HepG2 (cell line): Measurements from ENCODE around the gene ZNF556. TPM values are rescaled to one million over a fixed set of nuclear protein-coding genes. Genes with fewer than 3 reads are reported as not detected.
A peak's percentile ranks its signal among the peaks of the same experiment; 100 is the strongest.

Source experiments
- ATAC-seq: fragments of 200-7000 bp; cut with Tn5 transposase; 3 replicates; pipeline ENCODE4 v1.9.1; 2020; ENCODE audit warnings: mild to moderate bottlenecking, moderate library complexity
- Bru-seq: library from RNA; stranded (reverse); fragments of 400-500 nt; gene quantifications from one replicate; lab custom pipeline; 2021; lab: Mats Ljungman, UMichigan
- BruChase-seq, 2 experiments: library from RNA; stranded (reverse); fragments of 400-500 nt; gene quantifications; one replicate each; lab custom pipeline; 2021; lab: Mats Ljungman, UMichigan
- BruUV-seq: library from RNA; stranded (reverse); fragments of 400-500 nt; replicated peaks from 2 replicates; lab custom pipeline; 2021; lab: Mats Ljungman, UMichigan
- CTCF ChIA-PET: fragments of 300-600 bp; formaldehyde crosslinking; extraction: SDS; loops from one replicate; lab custom pipeline; 2021; ENCODE audit warnings: low total read pairs, inconsistent platforms, low intra/inter-chr PET ratio; lab: Yijun Ruan, JAX
- POLR2A ChIA-PET: fragments of 350-600 bp; sonication (Branson Sonifier 250); formaldehyde crosslinking; loops from one replicate; lab custom pipeline; 2020; ENCODE audit warnings: antibody characterized with exemption, inconsistent platforms; lab: Yijun Ruan, JAX
- DNase-seq: peaks from one replicate; pipeline ENCODE4 v3.0.0-alpha.2; 2015; ENCODE audit warnings: low spot score
- FAIRE-seq: peaks from 3 replicates; lab custom pipeline; 2011; peaks lifted over from hg19 to GRCh38; lab: Jason Lieb, UNC
- H2AFZ ChIP-seq: one replicate; pipeline ENCODE4 v1.6.1; 2011; ENCODE audit warnings: low read length, inconsistent platforms
- H3K27ac ChIP-seq: fragments of 300-600 bp; 3 replicates; pipeline ENCODE4 v1.8.0; 2011; ENCODE audit warnings: mixed run types, mild to moderate bottlenecking, mixed read lengths, low read length, inconsistent platforms; ENCODE audit not compliant: insufficient read depth; ENCODE audit errors: extremely low read length
- H3K27me3 ChIP-seq, 2 experiments: fragments of 200-600 bp in 1 of 2; 2 replicates in 1 of 2; 3 replicates in 1 of 2; pipeline versions ENCODE4 v1.6.0 to v1.8.0; 2011; ENCODE audit warnings: low read length in 2 of 2, mild to moderate bottlenecking in 2 of 2, moderate library complexity in 2 of 2, inconsistent platforms in 1 of 2; ENCODE audit not compliant: insufficient read depth in 2 of 2, control insufficient read depth in 1 of 2
- H3K36me3 ChIP-seq, 2 experiments: fragments of 200-600 bp in 1 of 2; replicated peaks in 1 of 2; 2 replicates in 1 of 2; 3 replicates in 1 of 2; pipeline versions ENCODE4 v1.5.1 to v1.8.0; 2011; ENCODE audit warnings: low read length in 2 of 2, inconsistent platforms in 1 of 2; ENCODE audit not compliant: insufficient read depth in 2 of 2, control insufficient read depth in 1 of 2
- H3K4me1 ChIP-seq: 2 replicates; pipeline ENCODE4 v1.5.1; 2012; ENCODE audit warnings: low read length, inconsistent platforms; ENCODE audit not compliant: insufficient read depth
- H3K4me2 ChIP-seq: 2 replicates; pipeline ENCODE4 v1.6.0; 2011; ENCODE audit warnings: low read depth, low read length, inconsistent platforms
- H3K4me3 ChIP-seq, 3 experiments: fragments of 200-600 bp in 1 of 3; sonication (generic), shearing (Covaris generic) in 1 of 3; replicated peaks in 1 of 3; 2 replicates each; pipeline ENCODE4 v1.5.1; 2011 to 2016; ENCODE audit warnings: low read length in 3 of 3, inconsistent platforms in 2 of 3, low read depth in 2 of 3, mild to moderate bottlenecking in 2 of 3, control low read depth in 1 of 3, mixed read lengths in 1 of 3; ENCODE audit not compliant: insufficient read depth in 1 of 3
- H3K79me2 ChIP-seq: one replicate; pipeline ENCODE4 v1.6.1; 2011; ENCODE audit warnings: low read length, inconsistent platforms; ENCODE audit not compliant: insufficient read depth
- H3K9ac ChIP-seq: 2 replicates; pipeline ENCODE4 v1.6.0; 2011; ENCODE audit warnings: mild to moderate bottlenecking, low read depth, low read length, inconsistent platforms; ENCODE audit not compliant: insufficient read depth
- H3K9me3 ChIP-seq: 2 replicates; pipeline ENCODE4 v1.5.1; 2012; ENCODE audit warnings: mild to moderate bottlenecking, low read length
- H4K20me1 ChIP-seq: 2 replicates; pipeline ENCODE4 v1.6.0; 2011; ENCODE audit warnings: inconsistent platforms, mild to moderate bottlenecking, low read length, moderate library complexity; ENCODE audit not compliant: insufficient read depth
- AKAP8 ChIP-seq: sonication (generic); formaldehyde crosslinking; IDR thresholded peaks from 2 replicates; pipeline ENCODE4 v1.5.1; 2020; ENCODE audit warnings: mild to moderate bottlenecking, missing genetic modification reagents
- ATF7-NPFF ChIP-seq: sonication (generic); formaldehyde crosslinking; IDR thresholded peaks from 2 replicates; pipeline ENCODE4 v1.8.1; 2023; ENCODE audit warnings: mild to moderate bottlenecking, low read depth, missing genetic modification reagents, moderate library complexity
- FIP1L1 ChIP-seq: fragments of 200-400 bp; formaldehyde crosslinking; IDR thresholded peaks from 2 replicates; pipeline ENCODE4 v1.6.1; 2018; ENCODE audit warnings: low read depth, mild to moderate bottlenecking, low read length, moderate library complexity, borderline replicate concordance; ENCODE audit not compliant: insufficient read depth
- HDAC6 ChIP-seq: fragments of 200-600 bp; sonication (generic); IDR thresholded peaks from 2 replicates; pipeline ENCODE4 v1.7.0; 2017; ENCODE audit warnings: mild to moderate bottlenecking, antibody characterized with exemption, low read length, low read depth
- PCBP1 ChIP-seq: fragments of 200-400 bp; formaldehyde crosslinking; IDR thresholded peaks from 2 replicates; pipeline ENCODE4 v1.6.1; 2017; ENCODE audit warnings: mild to moderate bottlenecking, low read depth, low read length, borderline replicate concordance
- SAFB2 ChIP-seq: sonication (generic); formaldehyde crosslinking; IDR thresholded peaks from 2 replicates; pipeline ENCODE4 v1.5.1; 2020; ENCODE audit warnings: missing genetic modification reagents, low read depth, mild to moderate bottlenecking, borderline replicate concordance
- SOX6 ChIP-seq, 2 experiments: fragments of 450-650 bp in 1 of 2; sonication (generic) in 1 of 2; formaldehyde crosslinking in 1 of 2; IDR thresholded peaks; 2 replicates each; pipeline versions ENCODE4 v1.4.0 to v1.6.1; 2017 to 2020; ENCODE audit warnings: antibody characterized with exemption in 1 of 2, mild to moderate bottlenecking in 1 of 2, missing genetic modification reagents in 1 of 2
- U2AF2 ChIP-seq: fragments of 200-400 bp; formaldehyde crosslinking; IDR thresholded peaks from 2 replicates; pipeline ENCODE4 v1.6.1; 2017; ENCODE audit warnings: low read depth, mild to moderate bottlenecking, low read length
- ZNF30 ChIP-seq: sonication (generic); formaldehyde crosslinking; IDR thresholded peaks from 2 replicates; pipeline ENCODE4 v1.5.0; 2020; ENCODE audit warnings: mild to moderate bottlenecking, missing genetic modification reagents
- ZNF629 ChIP-seq: sonication (generic); formaldehyde crosslinking; conservative IDR thresholded peaks from 2 replicates; pipeline ENCODE4 v1.5.0; 2020; ENCODE audit warnings: missing genetic modification reagents
- WGBS: methylation state at CpG from one replicate; pipeline ENCODE4 v1.1.6; 2017; ENCODE audit warnings: low lambda C conversion rate; 5-methylcytosine and 5-hydroxymethylcytosine counted together
- in situ Hi-C: cut with HindIII; loops from 2 replicates; pipeline ENCODE4 v1.10.0; 2017; ENCODE audit warnings: low pct_unique_long_range_greater_than_20kb; ENCODE audit not compliant: extremely low pct_ligation_motif_present
- intact Hi-C: fragments of 100-400 bp; cut with micrococcal nuclease; formaldehyde crosslinking; loops from one replicate; pipeline ENCODE4 v1.10.0; 2022; ENCODE audit not compliant: unreplicated experiment
- long read RNA-seq, 2 experiments: library from RNA in 1 of 2; library from polyadenylated mRNA in 1 of 2; stranded (forward) in 1 of 2; unstranded in 1 of 2; transcript quantifications; one replicate each; pipeline ENCODE4 v2.0.0, GENCODE V29; 2019 to 2022
- polyA minus RNA-seq, 3 experiments: library from RNA; depleted of rRNA, polyadenylated mRNA; stranded (reverse); fragments of >200 nt; gene quantifications; 2 replicates each; pipeline ENCODE4 v1.2.3, GENCODE V29; 2011; ENCODE audit warnings: low replicate concordance in 1 of 3
- polyA plus RNA-seq, 8 experiments: library from polyadenylated mRNA; depleted of rRNA in 3 of 8; stranded (reverse) in 7 of 8; unstranded in 1 of 8; fragments of >200 nt; fragmentation: Illumina TruSeq in 4 of 8; extraction: Trizol in 4 of 8; gene quantifications; 2 replicates each; pipeline versions ENCODE4 v1.2.1 to v1.2.3, GENCODE V29; 2011 to 2016; ENCODE audit warnings: low read depth in 4 of 8, missing spikeins in 1 of 8, mixed read lengths in 1 of 8; ENCODE audit not compliant: insufficient read depth in 1 of 8
- total RNA-seq, 5 experiments: library from RNA; depleted of rRNA; stranded (reverse); fragments of >200 nt; fragmentation: Illumina TruSeq; extraction: Trizol; gene quantifications; 2 replicates each; pipeline ENCODE4 v1.2.3, GENCODE V29; 2016; ENCODE audit warnings: low read depth in 1 of 5
- TF ChIP-seq, protein P1 (sequence below): sonication (generic); formaldehyde crosslinking; IDR thresholded peaks from 2 replicates; pipeline ENCODE4 v1.4.0; 2020; ENCODE audit warnings: missing genetic modification reagents
- TF ChIP-seq, protein P2 (sequence below): conservative IDR thresholded peaks from 2 replicates; pipeline ENCODE4 v1.6.1; 2018; ENCODE audit warnings: missing genetic modification reagents

Gene ZNF556
- total RNA-seq (2016; rRNA removed; fragmentation: Illumina TruSeq; extraction: Trizol) (28.6 and 41.2 TPM in 2 replicates), polyA plus RNA-seq (2011; rRNA removed) (4.2 and 5.5 TPM in 2 replicates), polyA minus RNA-seq (2011; rRNA and poly(A)+ RNA removed; ENCODE audit: low replicate concordance) (2.5 and 7.0 TPM in 2 replicates), Bru-seq, nascent RNA (percentile 76 among the genes with signal in this experiment), BruChase-seq, experiment 1, labeled RNA remaining after a 6-hour chase (percentile 75 among the genes with signal in this experiment), BruChase-seq, experiment 2, labeled RNA remaining after a 2-hour chase (percentile 86 among the genes with signal in this experiment)
- 1.8 and 2.7 TPM in 2 replicates for total RNA-seq (2016; cell fraction: cytosol; rRNA removed; fragmentation: Illumina TruSeq; extraction: Trizol; ENCODE audit: low read depth)
- total RNA-seq (2016; cell fraction: insoluble cytoplasmic fraction; rRNA removed; fragmentation: Illumina TruSeq; extraction: Trizol), result 27.1 and 45.6 TPM in 2 replicates
- 7.1 and 7.5 TPM in 2 replicates for total RNA-seq (2016; cell fraction: membrane; rRNA removed; fragmentation: Illumina TruSeq; extraction: Trizol)
- 11.2 and 14.3 TPM in 2 replicates for total RNA-seq (2016; cell fraction: nucleus; rRNA removed; fragmentation: Illumina TruSeq; extraction: Trizol)
- 3.2 and 3.9 TPM in 2 replicates for polyA plus RNA-seq (2011; cell fraction: cytosol; rRNA removed)
- polyA plus RNA-seq (2011; cell fraction: nucleus; rRNA removed), result 2.7 and 3.8 TPM in 2 replicates
- polyA plus RNA-seq (2012), result 9.5 and 11.2 TPM in 2 replicates
- 1.3 and 1.5 TPM in 2 replicates for polyA plus RNA-seq (2016; cell fraction: cytosol; fragmentation: Illumina TruSeq; extraction: Trizol; ENCODE audit: low read depth)
- polyA plus RNA-seq (2016; cell fraction: insoluble cytoplasmic fraction; fragmentation: Illumina TruSeq; extraction: Trizol; ENCODE audit: low read depth), result 21.4 and 21.8 TPM in 2 replicates
- polyA plus RNA-seq (2016; cell fraction: membrane; fragmentation: Illumina TruSeq; extraction: Trizol; ENCODE audit: low read depth), result 2.7 and 2.9 TPM in 2 replicates
- polyA plus RNA-seq (2016; cell fraction: nucleus; fragmentation: Illumina TruSeq; extraction: Trizol; ENCODE audit: insufficient read depth, low read depth), result 12.1 and 15.4 TPM in 2 replicates
- 13.7 and 18.1 TPM in 2 replicates for polyA minus RNA-seq (2011; cell fraction: cytosol; rRNA and poly(A)+ RNA removed)
- 10.7 and 11.7 TPM in 2 replicates for polyA minus RNA-seq (2011; cell fraction: nucleus; rRNA and poly(A)+ RNA removed)
- long read RNA-seq, experiment 1, full-length matches to known transcripts, result 12 of 17 reads
- long read RNA-seq, experiment 1, partial matches to known transcripts, result 2 of 17 reads
- long read RNA-seq, experiment 1, other reads (novel, unspliced or antisense), result 3 of 17 reads
- long read RNA-seq, experiment 2, partial matches to known transcripts, result 0 of 21 reads
- long read RNA-seq, experiment 2, other reads (novel, unspliced or antisense), result 21 of 21 reads

DNA sequence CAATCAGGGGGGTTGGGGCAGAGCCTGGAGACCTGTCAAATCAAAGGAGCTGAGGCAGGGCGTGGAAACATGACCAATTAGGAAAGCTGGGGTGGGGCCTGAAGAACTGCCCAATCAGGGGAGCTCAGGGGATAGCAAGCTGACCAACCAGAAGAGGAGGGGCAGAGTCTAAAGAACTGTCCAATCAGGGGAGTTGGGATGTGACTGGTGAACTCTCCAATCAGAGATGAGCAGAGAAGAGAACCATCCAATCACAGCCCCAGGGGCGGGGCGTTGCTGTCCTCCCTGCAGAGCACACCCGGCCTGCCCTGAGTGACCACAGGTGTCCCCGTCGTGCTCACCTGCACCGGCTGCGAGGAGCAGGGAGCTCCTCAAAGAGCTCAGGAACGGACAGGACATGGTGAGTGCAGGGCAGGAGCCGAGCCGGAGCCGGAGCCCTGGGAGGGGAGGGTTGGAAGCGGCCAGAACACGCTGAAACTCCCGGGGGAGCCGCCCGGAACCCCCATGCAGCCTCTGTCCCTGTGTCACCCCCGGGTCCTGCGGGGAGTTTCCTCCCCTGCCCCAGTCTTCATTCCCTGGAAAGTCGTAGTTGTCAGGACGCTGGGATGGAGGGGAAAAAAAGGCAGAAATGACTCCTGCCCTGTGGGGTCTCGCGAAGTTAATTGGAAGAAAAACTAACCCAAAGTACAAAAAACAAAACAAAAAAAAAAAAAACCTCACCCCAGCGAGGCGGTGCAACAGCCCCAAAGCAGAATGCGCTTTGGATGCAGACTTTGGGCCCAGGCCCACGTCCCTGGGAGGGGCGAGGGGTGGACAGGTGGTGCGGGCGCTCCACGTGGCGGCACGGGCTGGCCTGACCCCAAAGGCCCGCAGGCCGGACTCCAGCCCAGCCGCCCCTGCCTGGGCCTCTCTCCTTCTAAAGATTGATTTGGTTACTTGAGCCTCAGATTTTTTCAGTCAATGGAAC lies at the start of gene ZNF556:
Gene ZNF556 (plus strand): TSS at position 311 of the 967 bp plus-strand sequence. CDS start 87 bp downstream, at position 398.
- peak; percentile 96 for ATAC-seq
- ChIA-PET POLR2A (interaction anchor here (0.5 to 3.1 kb wide), 35 partner anchors 9 to 1374 kb away, joined by 3 to 49 read pairs (median 6); partner anchors contain the start of genes GADD45B, SGTA, THOP1 and ZNF554), CTCF (no interaction called here)
- Histone ChIP-seq H3K27me3 (no peaks in the 10 kb centered on the region), H3K4me1 (peaks cover 41% of the 10 kb centered on the region), H2AFZ (no peak within 1 kb of the TSS), H3K79me2 (peaks cover 25% of the 10 kb centered on the region), H3K36me3 (no peaks in the 10 kb centered on the region), H3K27ac (peak within 1 kb of the TSS; percentile 90), H3K9me3 (no peaks in the 10 kb centered on the region), H3K9ac (peak within 1 kb of the TSS; percentile 88), H3K4me3 (peak within 1 kb of the TSS; percentile 72 to 94 (median 80)), H4K20me1 (peaks cover 2% of the 10 kb centered on the region; the same call in 1 of the 2 replicates), H3K4me2 (peak within 1 kb of the TSS; percentile 93)
- in situ Hi-C loops, result no loop called here
- BruUV-seq, result TSS peak; percentile 83
- DNase-seq, result peak; percentile 100
- peak; percentile 100 for FAIRE-seq
- WGBS, result 1% methylated on average over 19 of the region's 36 CpGs
- intact Hi-C loops, result loop anchor here (1.0 to 2.0 kb wide), 2 partner anchors 49 to 84 kb away; partner anchors contain the start of genes SGTA and ZNF554
- no peak for TF ChIP-seq ZNF30 (CRISPR knock-in tag)
- TF ChIP-seq HDAC6, result no peak
- TF ChIP-seq FIP1L1, result no peak
- TF ChIP-seq, protein P1, sequence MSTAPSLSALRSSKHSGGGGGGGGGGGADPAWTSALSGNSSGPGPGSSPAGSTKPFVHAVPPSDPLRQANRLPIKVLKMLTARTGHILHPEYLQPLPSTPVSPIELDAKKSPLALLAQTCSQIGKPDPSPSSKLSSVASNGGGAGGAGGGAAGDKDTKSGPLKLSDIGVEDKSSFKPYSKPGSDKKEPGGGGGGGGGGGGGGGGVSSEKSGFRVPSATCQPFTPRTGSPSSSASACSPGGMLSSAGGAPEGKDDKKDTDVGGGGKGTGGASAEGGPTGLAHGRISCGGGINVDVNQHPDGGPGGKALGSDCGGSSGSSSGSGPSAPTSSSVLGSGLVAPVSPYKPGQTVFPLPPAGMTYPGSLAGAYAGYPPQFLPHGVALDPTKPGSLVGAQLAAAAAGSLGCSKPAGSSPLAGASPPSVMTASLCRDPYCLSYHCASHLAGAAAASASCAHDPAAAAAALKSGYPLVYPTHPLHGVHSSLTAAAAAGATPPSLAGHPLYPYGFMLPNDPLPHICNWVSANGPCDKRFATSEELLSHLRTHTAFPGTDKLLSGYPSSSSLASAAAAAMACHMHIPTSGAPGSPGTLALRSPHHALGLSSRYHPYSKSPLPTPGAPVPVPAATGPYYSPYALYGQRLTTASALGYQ (CRISPR knock-in tag), result no peak
- no peak for TF ChIP-seq ZNF629 (CRISPR knock-in tag)
- TF ChIP-seq U2AF2, result no peak
- TF ChIP-seq, protein P2, sequence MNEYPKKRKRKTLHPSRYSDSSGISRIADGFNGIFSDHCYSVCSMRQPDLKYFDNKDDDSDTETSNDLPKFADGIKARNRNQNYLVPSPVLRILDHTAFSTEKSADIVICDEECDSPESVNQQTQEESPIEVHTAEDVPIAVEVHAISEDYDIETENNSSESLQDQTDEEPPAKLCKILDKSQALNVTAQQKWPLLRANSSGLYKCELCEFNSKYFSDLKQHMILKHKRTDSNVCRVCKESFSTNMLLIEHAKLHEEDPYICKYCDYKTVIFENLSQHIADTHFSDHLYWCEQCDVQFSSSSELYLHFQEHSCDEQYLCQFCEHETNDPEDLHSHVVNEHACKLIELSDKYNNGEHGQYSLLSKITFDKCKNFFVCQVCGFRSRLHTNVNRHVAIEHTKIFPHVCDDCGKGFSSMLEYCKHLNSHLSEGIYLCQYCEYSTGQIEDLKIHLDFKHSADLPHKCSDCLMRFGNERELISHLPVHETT (CRISPR knock-in tag), result no peak
- no peak for TF ChIP-seq SAFB2 (CRISPR knock-in tag)
- TF ChIP-seq AKAP8, result 0 out of 2 replicates have a peak, but pooled peaks have one; percentile 29
- TF ChIP-seq ATF7-NPFF (CRISPR knock-in tag), result peak; percentile 46; the same call in 1 of the 2 replicates
- TF ChIP-seq PCBP1, result 0 out of 2 replicates have a peak, but pooled peaks have one; percentile 38
- TF ChIP-seq SOX6 (IDR thresholded peaks at IDR 0.05), result no peak
- TF ChIP-seq SOX6 (CRISPR knock-in tag; IDR thresholded peaks at IDR 0.05), result peak; percentile 54; the same call in 1 of the 2 replicates
